Measurements from ENCODE around the gene CCNDBP1.
"Not testable (repeated sequence)": the region's sequence is repeated elsewhere in the genome, so short reads cannot be mapped to it uniquely, and the experiment has no call there.

The CCNDBP1 gene

GRCh38 chr15:43185157-43186002 lies at the start of gene CCNDBP1:
Gene CCNDBP1, plus strand, starts transcription at chr15:43185403. Its CDS starts 96 bp downstream, at chr15:43185499.
- DNase-seq = peak; percentile 84

GRCh38 chr15:43143203-43143941 lies 41.8 kb upstream of the CCNDBP1 start:
- no peak for DNase-seq

DNA sequence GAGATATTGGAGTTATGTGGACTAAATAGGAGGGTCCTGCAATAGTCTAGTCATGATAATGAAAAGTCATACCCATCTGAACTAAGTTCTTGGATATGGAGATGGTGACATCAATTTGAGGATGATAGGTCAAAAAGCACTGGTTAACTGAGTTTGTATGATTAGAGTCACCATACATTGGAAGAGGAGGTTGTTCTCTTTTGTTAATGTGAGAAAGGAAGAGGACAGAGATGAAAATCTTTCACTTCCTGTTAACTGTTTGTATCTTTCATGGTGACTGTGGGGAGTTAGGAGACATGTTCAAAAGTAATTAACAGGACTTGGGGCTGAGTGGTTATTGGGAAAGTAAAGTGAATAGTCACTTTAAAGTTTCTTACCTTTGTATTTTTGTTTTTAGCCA lies 40.7 kb upstream of the CCNDBP1 start:
- no peak for DNase-seq

GRCh38 chr15:43146184-43146583 lies 39.0 kb upstream of the CCNDBP1 start:
- DNase-seq = no peak

DNA sequence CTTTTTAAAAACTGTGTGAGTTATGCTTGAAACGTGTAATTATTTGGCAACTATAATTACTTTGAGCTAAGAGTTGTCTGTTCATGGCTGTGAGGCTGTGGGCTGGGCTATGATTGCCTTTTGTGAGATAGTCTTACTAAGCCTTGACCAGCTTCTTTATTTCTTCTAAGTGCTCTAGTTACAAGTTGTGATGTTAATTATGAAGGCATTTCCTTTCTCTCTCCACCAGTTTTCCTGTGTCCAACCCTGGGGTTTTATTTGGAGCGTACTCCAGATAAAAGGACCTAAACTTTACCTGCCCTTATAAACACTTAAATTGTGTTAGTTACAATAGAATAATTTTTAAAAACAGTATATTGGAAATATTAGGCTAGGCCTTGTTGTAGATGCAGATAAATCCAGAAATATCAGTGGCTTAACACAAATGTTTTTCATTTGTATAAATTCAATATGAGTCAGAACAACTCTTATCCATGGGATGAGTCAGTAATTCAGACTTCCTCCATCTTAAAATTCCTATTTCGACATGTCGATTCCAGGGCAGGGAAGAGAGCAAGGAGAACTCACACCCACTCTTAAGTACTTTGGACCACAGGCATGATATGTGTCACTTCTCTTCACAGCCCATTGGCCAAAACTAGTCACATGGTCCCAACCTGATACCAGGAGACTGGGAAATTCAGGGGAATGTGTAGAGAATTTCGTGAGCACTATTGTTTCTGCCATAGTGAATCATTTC lies 34.8 kb upstream of the CCNDBP1 start:
- no peak for DNase-seq

DNA sequence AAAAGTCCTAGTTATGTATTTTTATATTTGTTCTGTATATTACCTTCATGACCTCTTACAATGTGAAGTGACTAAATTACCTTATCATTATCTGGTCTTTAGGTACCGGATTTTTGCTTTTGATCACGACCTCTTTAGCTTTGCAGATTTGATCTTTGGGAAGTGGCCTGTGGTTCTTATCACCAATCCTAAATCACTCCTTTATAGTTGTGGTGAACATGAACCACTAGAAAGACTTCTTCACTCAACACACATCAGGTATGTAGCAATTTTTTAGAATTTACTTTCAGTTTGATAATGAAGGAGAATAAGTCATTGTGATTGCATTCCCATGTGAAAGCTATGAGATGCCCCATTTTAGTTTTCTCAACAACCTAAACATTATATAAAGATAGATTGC lies 33.5 kb upstream of the CCNDBP1 start:
- DNase-seq = no peak

DNA sequence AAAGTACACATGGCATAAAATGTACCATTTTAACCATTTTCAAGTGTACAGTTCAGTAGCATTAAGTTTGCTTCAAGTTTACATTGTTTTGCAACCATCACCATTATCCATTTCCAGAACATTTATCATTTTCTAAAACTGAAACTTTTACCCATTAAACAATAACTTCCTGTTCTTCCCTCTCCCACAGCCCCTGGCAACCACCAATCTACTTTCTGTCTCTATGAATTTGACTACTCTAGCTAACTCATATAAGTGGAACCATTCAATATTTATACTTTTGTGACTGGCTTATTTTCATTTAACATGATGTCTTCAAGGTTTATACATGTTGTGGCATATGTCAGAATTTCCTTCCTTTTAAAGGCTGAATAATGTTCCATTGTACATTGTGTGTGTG lies 31.9 kb upstream of the CCNDBP1 start:
- DNase-seq = no peak

- no peak for DNase-seq
Observed at GRCh38 chr15:43165801-43166325, 19.3 kb upstream of the CCNDBP1 start.

DNA sequence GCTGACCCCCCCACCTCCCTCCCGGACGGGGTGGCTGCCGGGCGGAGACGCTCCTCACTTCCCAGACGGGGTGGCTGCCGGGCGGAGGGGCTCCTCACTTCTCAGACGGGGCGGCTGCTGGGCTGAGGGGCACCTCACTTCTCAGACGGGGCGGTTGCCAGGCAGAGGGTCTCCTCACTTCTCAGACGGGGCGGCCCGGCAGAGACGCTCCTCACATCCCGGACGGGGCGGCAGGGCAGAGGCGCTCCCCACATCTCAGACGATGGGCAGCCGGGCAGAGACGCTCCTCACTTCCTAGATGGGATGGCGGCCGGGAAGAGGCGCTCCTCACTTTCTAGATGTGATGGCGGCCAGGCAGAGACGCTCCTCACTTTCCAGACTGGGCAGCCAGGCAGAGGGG lies 17.9 kb upstream of the CCNDBP1 start:
- DNase-seq = not testable (repeated sequence)

- no peak for DNase-seq
Observed at GRCh38 chr15:43168192-43169107, 16.8 kb upstream of the CCNDBP1 start.

- DNase-seq = no peak
Observed at GRCh38 chr15:43169888-43170287, 15.3 kb upstream of the CCNDBP1 start.

DNA sequence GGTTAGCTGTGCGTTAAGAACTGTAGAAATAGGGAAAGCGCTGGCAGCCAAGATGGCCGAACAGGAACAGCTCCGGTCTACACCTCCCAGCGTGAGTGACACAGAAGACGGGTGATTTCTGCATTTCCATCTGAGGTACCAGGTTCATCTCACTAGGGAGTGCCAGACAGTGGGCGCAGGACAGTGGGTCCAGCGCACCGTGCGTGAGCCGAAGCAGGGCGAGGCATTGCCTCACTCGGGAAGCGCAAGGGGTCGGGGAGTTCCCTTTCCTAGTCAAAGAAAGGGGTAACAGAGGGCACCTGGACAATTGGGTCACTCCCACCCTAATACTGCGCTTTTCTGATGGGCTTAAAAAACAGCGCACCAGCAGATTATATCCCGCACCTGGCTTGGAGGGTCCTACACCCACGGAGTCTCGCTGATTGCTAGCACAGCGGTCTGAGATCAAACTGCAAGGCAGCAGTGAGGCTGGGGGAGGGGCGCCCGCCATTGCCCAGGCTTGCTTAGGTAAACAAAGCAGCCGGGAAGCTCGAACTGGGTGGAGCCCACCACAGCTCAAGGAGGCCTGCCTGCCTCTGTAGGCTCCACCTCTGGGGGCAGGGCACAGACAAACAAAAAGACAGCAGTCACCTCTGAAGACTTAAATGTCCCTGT lies 9.4 kb upstream of the CCNDBP1 start:
- not testable (repeated sequence) for DNase-seq

- not testable (repeated sequence) for DNase-seq
Observed at GRCh38 chr15:43177147-43177546, 8.1 kb upstream of the CCNDBP1 start.

GRCh38 chr15:43183270-43183669 lies 1.9 kb upstream of the CCNDBP1 start:
- DNase-seq = no peak

GRCh38 chr15:43184407-43185124 lies 637 bp upstream of the CCNDBP1 start:
- DNase-seq = no peak

- no peak for DNase-seq
Observed at GRCh38 chr15:43186003-43186353, 775 bp downstream of the CCNDBP1 start.

GRCh38 chr15:43187544-43188155 lies 2.4 kb downstream of the CCNDBP1 start:
- DNase-seq = peak; percentile 1

GRCh38 chr15:43189296-43189695 lies 4.1 kb downstream of the CCNDBP1 start:
- DNase-seq = no peak

DNA sequence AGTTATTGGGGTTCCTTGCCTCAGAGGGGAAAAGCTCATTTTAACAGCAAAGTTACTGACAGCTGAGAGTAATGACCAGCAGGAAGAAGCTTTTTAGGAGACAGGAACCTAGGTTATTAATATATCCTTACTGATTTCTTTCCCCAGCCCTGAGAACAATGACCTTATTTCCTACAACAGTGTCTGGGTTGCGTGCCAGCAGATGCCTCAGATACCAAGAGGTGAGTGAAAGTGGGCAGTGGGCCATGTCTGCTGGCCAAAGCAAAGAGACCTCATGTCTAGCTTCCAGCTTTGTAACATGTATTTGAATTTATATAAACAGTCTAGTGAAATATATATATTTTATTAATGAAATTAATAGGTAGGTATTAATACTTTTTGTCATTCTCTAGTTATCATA lies 5.0 kb downstream of the CCNDBP1 start:
- no peak for DNase-seq

- no peak for DNase-seq
Observed at GRCh38 chr15:43193710-43194109, 8.5 kb downstream of the CCNDBP1 start.

Data from NCI-H526 treated with DMSO at 0.1 percent for 48 hours (cell line).